ENCODE data around the gene FGR.

FGR gene

GRCh38 chr1:27600498-27601175 is 34.3 kb downstream of the FGR start:
- no peak for DNase-seq

GRCh38 chr1:27599605-27600497 is 35.1 kb downstream of the FGR start:
- no peak for DNase-seq

- no peak for DNase-seq
Observed at GRCh38 chr1:27598902-27599528, 36.0 kb downstream of the FGR start.

GRCh38 chr1:27598295-27598687 is 36.7 kb downstream of the FGR start:
- DNase-seq, result no peak

GRCh38 chr1:27597516-27598294 is 37.3 kb downstream of the FGR start:
- DNase-seq, result no peak

- no peak for DNase-seq
Observed at GRCh38 chr1:27596986-27597385, 38.0 kb downstream of the FGR start.

- DNase-seq, result no peak
Observed at GRCh38 chr1:27596261-27596660, 38.7 kb downstream of the FGR start.

GRCh38 chr1:27595597-27595996 is 39.4 kb downstream of the FGR start:
- no peak for DNase-seq

- no peak for DNase-seq
Observed at GRCh38 chr1:27594564-27595510, 40.1 kb downstream of the FGR start.

- DNase-seq, result no peak
Observed at GRCh38 chr1:27593678-27594563, 41.1 kb downstream of the FGR start.

GRCh38 chr1:27592931-27593677 is 41.9 kb downstream of the FGR start:
- DNase-seq, result no peak

GRCh38 chr1:27592232-27592930 is 42.6 kb downstream of the FGR start:
- DNase-seq, result no peak

- no peak for DNase-seq
Observed at GRCh38 chr1:27591622-27592021, 43.4 kb downstream of the FGR start.

GRCh38 chr1:27590917-27591508 is 44.0 kb downstream of the FGR start:
- DNase-seq, result no peak

GRCh38 chr1:27589841-27590426 is 45.1 kb downstream of the FGR start:
- no peak for DNase-seq

- DNase-seq, result no peak
Observed at GRCh38 chr1:27589441-27589840, 45.5 kb downstream of the FGR start.

GRCh38 chr1:27588256-27589232 is 46.4 kb downstream of the FGR start:
- no peak for DNase-seq

Data from activated naive CD4-positive, alpha-beta T cell (primary cell).